TTC549 (cell line): Measurements from ENCODE around the gene KLHL13.
"Not testable (repeated sequence)": the region's sequence is repeated elsewhere in the genome, so short reads cannot be mapped to it uniquely, and the experiment has no call there.

Experiments used
- FAIRE-seq: peaks from 2 replicates; lab custom pipeline; 2012; peaks lifted over from hg19 to GRCh38; lab: Jason Lieb, UNC

Gene KLHL13

DNA sequence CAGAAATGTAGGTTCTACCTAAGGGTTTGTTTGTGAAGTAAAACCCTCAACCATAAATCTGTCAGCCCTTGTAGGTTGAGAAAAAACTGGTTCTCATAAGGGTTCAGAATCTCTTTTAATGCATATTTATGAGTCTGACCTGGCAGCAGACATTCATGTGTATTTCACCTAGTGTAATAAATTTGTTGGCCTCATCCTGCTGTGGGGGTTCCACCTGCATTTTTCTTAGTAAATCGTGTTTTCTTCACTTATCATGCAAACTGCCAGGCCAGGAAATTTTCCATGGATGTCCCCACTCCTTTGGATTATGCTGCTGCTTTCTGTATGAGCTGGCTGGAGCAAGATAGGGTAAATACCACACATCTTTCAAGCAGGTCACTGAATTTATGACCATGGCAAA, 42.4 kb downstream of the KLHL13 start:
- FAIRE-seq, result no peak

DNA sequence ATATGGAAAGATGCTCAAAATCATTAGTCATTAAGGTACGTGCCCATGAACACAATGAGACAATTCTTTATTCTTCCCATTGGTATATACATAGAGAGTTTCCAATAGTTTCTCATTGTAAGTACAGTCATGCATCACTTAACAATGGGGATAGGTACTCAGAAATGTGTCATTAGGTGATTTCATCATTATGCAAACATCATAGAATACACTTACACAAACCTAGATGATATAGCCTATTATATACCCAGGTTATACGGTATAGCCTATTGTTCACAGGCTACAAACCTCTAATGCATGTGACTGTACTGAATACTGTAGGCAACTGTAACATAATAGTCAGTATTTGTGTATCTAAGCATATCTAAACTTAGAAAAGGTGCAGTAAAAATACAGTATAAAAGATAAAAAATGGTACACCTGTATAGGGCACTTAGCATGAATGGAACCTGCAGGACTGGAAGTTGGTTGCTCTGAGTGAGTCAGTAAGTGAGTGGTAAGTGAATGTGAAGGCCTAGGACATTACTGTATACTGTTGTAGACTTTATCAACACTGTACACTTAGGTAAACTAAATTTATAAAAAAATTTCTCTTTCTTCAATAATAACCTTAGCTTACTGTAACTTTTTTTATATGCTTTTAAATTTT, 49.6 kb downstream of the KLHL13 start:
- FAIRE-seq, result no peak

DNA sequence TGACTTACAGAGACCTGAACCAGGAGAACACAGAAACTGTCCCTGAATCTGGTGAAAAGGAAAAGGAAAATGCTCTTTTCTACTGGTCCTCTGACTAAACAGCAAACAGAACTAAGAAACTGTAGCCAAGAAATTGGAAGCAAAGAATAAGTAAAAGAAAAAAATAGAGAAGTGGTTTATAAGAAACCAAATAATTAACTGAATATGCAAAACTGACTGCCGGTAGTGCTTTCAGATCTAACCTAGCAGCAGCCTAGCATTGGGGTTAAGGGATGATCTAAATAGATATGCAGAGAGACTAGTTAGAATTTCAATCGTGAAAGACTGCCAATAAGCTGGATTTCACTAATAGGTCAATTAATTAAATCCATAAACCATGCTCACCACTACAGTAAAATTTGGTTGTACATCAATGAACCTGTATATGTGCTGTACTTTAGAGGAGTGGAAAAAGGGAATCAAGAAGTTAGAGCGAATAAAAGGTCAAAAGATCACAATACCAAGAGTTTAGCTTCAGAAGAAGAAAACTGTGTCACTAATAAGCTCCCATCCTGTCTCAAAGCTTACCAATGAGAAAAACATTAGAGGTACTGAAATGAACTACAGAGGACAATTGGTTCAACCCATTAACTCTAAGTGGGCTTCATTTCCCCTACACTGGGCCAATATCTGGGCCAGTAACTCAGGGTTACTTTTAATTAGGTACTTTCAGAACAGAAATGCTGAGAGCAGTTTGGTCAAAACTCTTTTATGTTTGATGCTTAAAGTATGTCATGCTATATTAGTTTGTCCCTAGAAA, 53.6 kb downstream of the KLHL13 start:
- FAIRE-seq, result no peak

DNA sequence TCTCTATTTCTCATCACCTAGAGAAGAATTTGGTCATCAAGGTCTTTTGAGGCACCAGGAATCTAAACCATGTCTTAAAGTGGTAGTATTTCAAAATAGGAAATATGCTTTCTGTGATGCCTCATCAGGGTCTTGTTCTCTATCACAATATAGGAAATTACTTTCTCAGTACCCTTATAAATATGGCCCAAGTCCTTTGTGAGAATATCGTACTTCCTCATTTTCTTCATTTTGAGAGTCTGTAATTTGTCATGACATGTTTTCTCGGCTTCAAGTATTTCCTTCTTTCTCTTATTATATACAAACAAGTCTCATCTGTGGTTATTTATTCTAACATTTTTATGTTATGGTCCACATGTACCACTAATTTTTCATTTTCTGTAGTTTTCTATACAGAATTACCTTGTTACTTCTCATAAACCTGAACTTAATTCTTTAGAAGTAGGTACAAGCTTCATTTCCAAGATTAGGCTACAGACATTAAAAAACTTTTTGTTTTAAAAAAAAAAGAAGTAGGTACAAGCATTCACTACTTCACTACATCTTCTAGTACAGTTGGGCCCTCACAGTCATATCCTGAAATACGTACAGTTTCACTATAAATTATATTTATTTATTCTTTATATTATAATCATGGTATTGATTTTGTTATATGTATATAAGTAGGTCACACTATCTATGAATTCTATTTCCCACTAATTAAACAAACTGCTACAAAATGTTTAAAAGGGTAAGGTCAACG, 54.4 kb downstream of the KLHL13 start:
- no peak for FAIRE-seq

DNA sequence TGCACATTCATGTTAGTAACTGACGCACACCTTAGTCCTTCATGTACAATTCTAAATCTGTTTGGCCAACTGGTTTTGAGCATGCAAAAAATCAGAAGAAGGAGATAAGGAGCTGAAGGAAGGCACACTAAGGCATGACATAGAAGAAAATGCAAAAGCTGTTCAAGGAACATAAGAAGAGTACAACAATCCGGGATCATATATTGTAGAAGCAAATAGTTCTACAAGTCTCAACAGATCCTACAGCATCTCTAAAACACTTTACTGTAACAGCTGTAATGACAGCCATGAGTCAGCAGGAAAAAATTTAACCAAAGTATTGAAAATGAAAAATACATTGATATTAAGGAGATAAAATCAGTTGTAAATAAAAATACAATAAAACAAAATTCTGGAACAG, 57.7 kb downstream of the KLHL13 start:
- FAIRE-seq, result no peak

DNA sequence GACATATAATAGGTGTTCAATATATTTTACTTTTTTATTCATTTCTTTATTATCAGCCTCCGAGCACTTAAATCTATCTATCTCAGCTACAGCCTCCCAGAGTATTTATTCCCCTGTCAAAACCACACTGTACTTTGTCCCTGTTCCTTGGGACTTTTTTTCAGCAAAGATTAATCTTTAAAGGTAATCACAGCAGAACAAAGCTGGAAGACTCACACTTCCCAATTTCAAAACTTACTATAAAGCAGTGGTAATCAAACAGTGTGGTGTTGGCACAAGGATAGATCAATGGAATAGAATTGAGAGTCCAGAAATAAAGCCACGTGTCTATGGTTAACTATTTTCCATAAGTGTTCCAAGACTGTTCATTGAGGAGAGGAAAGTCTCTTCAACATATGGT, 59.7 kb downstream of the KLHL13 start:
- FAIRE-seq, result no peak

DNA sequence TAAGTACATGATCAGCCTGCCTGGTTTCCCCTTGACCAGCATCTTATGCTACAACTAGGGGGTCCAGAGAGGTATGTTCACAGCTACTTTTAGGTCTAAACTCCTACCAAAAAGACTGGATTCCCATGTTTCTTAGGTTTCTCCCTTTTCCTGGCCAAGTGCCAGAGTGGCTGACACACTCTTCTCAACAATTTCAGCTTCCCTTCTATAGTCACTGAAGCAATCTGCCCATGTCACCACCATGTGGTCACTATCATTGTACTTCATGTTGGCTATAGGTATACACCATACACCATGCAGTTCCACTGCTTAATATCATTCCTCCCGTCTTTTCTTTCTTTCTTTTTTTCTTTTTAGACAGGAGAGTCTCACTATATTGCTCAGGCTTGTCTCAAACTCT, 66.9 kb downstream of the KLHL13 start:
- FAIRE-seq, result no peak

DNA sequence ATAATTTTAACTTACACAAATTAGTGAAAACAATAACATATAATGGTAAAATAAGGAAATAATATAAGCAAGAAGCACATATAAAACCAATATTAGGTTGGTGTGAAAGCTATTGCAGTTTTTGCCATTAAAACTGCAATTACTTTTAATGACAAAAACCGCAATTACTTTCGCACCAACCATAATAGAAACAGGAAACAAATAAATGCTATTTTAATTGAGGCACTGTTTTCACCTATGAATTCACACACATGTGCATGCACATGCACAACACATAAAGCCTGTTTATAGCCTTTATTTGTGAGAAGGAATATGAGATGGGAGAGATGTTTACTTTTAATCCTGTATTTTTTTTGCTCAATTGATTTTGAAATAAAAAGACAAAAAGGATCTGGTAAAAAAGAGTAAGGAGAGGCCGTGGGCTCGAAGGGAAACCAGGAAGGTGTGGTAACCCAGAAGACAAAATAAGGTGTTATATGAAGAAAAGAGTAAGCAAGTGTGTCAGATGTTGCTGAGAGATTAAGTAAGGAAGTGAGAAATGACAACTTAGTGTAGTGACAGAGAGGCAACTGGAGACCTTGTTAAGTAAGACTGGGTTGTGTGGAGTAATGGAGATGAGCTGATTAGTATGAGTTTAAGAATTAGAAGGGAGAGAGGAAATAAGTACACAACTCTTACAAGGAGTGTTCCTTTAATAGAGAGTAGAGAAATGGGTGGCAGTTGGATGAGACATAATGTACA, 69.0 kb downstream of the KLHL13 start:
- no peak for FAIRE-seq

DNA sequence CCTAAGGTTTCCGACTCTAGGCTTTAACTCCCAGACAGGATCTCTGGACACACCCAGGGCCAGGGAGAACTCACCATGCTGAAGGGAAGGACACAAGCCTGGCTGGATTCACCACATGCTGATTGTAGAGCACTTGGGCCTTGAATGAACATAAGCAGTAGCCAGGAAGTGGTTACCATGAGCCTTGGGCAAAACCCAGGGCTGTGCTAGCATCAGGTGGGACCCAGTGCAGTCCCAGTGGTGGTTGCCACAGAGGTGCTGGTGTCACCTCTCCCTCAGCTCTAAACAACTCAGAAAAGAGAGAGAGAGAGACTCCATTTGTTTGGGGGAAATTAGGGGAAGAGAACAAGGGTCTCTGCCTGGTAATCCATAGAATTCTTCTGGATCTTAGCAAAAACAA, 77.0 kb downstream of the KLHL13 start:
- no peak for FAIRE-seq

DNA sequence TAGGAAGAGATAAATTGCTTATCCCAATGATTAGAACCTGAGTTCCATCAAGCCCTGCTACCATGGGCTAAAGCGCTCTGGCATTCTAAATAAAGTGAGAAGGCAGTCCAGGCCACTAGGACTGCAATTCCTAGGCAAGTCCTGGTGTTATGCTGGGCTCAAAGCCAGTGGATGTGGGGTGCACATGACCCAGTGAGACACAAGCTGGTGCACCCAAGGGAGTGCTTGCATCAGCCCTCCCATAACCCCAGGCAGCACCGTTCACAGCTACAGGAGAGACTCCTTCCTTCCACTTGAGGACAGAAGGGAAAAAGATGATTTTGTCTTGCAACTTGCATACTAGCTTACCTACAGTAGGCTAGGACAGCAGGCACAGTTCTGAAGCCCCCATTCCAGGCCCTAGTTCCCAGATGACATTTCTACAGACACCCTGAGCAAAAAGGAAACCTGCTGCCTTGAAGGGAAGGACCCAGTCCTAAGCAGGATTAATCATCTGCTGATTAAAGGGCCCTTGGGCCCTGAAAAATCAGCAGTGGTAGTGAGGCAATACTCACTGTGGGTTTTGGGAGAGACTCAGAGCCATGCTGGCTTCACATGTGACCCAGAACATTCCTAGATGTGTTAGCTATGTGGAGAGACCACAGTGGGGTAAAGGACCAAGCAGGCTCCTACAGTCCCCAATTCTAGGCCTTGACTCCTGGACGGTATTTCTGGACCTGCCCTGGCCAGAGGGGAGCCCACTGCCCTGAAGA, 77.8 kb downstream of the KLHL13 start:
- FAIRE-seq, result no peak

DNA sequence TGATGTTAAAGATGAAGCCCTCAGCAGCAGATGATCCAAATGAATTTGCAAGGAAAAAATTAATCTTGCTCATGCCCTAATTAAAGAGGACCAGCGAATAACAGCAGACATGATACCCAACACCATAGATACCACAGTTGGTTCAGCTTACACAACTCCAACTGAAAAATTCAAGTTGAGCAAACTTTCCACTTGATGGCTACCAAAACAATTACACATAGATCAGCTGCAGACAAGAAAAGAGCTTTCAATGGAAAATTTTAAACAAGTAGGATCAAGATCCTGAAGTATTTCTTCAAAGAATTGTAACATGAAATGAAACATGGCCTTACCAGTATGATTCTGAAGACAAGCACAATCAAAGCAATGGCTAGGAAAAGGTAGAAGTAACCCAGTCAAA, 90.0 kb downstream of the KLHL13 start:
- FAIRE-seq, result no peak

DNA sequence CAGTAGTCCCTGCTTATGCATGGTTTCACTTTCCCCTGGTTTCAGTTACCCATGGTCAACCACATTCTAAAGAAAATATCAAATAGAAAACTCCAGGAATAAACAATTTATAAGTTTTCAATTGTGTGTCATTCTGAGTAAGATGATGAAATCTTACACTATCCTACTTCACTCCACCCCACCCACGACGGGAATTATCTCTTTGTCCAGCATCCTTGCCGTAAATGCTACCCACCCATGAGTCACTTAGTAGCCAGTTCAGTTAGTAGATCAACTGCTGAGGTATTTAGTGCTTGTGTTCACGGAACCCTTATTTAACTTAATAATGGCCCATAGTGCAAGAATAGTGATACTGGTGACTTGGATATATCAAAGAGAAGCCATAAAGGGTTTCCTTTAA, 91.4 kb downstream of the KLHL13 start:
- FAIRE-seq, result no peak

DNA sequence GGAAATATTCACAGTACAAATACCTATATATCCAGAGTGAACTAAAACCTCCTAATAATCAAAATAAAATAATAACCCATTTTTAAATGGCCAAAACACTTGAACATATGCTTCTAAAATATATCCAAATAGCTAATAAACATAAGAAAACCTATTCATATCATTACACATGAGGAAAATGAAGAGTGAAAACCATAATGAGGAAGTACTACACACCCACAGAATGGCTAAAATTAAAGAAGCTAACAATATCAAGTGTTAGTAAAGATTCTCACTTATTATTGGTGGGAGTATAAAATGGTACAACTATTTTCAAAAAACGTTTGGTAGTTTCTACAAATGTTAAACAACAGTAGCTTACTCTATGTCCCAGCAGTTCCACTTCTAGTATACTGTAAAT, 92.1 kb downstream of the KLHL13 start:
- no peak for FAIRE-seq

DNA sequence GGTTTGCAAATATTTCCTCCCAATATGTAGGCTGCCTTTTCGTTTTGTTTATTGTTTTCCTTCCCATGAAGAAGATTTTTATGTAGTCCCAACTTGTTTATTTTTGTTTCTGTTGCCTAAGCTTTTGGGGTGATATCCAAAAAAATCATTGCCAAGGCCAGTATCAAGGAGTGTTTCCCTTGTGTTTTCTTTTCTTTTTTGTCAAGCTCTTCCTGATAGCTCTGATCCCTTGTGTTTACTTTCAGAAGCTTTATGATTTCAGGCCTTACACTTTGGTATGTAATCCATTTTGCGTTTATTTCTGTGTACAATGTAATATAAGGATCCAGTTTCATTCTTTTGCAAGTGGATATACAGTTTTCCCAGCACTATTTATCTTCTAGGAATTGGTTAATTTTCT, 93.9 kb downstream of the KLHL13 start:
- no peak for FAIRE-seq

DNA sequence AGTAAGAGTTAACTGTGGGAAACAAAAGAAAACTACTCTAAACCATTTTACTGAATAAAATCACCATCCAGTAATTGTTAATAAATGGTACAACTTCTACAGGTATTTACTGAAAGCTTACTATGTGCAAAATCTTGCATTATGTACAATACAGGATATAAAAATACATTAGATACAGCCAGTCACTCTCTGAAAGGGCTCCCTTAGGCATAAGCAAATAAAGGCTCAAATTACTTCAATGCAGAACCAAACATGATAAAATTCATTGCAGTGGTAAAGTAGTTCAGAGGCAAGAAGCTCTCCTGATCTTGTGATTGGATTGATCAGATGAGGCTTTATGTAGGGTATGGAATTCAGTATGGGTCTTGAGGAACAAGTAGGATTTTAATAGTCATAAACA, 100.2 kb downstream of the KLHL13 start:
- no peak for FAIRE-seq

DNA sequence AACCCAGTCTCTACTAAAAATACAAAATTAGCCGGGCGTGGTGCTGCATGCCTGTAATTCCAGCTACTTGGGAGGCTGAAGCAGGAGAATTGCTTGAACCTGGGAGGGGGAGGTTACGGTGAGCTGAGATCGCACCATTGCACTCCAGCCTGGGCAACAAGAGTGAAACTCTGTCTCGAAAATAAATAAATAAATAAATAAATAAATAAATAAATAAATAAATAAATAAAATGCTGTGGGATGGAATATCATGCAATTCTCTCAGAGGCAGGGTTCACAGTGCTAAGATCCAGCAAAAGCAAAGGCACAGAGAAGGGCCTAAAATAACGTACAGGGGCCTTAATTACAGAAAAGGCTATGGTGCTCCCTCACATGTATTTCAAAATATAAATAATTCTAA, 114.2 kb downstream of the KLHL13 start:
- not testable (repeated sequence) for FAIRE-seq

DNA sequence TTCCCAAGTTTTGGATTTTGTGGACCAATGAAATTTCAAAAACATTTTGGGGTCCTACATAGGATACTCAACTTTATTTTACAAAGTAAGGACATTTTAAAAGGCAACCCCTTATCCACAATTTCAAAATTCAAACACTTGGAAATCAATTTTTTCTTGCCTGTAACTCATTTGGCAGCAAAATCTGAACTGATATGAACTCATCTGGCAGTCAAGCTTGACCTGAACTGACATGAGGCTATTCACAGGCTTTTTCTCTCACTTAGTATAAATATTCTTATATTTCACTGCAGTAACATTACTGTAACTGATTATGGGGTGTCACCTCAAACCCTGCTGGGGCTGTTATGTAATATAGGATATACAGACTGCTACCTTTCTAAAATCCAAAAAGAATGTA, 116.1 kb downstream of the KLHL13 start:
- FAIRE-seq, result no peak

DNA sequence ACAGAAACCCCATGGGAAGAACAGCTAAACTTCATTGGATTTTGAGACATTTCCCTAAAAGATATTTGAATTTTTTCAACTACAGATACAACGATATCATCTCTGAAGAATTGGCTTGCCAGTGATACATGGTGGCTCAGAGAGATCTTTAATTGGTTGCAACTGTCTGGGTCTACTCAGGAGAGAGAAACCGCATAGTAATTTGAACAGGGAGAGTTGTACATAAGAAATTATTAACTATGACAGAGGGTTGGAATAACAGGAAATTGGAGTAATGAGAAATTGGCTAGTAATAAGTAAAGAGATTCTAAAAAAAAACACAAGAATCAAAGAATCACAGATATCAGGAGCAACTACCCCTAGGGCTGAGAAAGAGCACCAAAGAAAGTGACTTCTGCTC, 118.4 kb downstream of the KLHL13 start:
- no peak for FAIRE-seq

DNA sequence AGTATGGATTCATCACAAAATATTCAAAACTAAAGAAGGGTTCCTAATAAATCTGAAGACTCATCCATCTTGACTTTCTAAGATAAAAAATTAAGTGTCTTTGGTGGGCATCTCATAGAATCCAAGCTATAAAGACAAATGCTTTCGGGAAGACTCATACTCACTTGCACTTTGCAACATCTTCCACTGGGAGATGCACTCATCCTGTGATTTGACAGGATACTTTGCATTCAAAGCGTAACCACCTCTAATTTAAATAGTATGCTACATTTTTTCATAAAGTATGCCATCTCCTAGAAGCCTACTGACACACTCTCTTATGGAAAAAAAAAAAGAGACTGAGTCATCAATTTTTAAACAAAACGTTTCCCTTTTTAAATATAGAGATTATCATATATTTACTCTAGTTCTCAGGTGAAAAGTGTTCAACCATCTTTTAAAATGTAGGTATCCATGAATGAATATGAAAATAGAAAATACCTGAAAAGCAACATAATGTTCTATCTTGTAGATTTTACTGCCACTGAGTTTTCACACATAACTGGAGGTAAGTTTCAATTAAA, 119.6 kb downstream of the KLHL13 start:
- FAIRE-seq, result no peak

DNA sequence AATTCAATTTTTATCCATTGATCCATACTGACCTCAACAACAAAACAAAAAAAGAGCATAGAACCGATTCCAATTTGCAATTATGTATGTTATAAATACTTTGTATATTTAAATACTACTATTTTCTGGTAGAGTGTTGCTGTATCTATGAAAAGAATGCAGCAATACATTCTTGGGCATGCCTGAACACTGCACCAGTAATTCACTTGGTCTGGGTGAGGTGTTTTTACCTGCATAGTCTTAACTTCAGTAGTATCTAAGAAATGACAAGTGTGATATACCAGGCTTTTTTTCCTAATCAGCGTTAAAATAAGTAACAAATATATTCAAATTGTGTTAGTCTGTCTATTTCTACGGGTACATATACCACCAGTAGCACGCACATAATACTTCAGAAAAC, 120.2 kb downstream of the KLHL13 start:
- no peak for FAIRE-seq

DNA sequence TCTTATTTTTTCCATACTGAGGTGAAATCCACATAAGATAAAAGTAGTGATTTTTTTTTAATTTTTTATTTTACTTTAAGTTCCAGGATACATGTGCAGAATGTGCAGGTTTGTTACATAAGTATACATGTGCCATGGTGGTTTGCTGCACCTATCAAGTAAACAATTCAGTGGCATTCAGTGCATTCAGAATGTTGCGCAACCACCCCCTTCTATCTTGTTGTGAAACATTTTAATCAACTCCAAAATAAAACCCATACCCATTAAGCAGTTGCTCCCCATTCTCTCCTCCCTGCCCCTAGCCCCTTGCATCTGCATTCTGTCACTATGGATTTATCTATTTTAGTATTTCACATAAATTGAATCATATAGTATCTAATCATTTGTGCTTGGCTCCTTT, 121.2 kb downstream of the KLHL13 start:
- FAIRE-seq, result no peak
